ENCODE measurements around the gene FIGLA.
"Not testable (repeated sequence)": the region's sequence is repeated elsewhere in the genome, so short reads cannot be mapped to it uniquely, and the experiment has no call there.

The FIGLA gene

DNA sequence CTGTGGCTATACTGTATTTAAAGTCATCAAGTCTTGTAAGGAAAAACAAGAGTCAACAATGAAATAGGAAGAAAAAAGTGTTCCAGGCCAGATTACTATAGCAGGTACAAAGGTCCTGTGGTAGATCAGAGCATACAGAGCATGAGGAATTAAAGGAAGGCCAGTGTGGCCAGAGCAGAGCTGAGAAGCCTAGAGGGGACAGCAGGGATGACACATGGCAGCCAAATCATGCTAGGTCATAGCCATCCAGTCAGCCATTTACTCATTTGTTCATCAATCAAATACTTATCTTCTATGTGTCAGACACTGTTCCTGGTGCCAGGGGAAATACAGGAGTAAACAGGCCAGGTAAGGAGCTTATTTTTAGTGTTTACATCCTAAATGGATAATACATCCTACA lies 46.8 kb downstream of the FIGLA start:
- no peak for DNase-seq

DNA sequence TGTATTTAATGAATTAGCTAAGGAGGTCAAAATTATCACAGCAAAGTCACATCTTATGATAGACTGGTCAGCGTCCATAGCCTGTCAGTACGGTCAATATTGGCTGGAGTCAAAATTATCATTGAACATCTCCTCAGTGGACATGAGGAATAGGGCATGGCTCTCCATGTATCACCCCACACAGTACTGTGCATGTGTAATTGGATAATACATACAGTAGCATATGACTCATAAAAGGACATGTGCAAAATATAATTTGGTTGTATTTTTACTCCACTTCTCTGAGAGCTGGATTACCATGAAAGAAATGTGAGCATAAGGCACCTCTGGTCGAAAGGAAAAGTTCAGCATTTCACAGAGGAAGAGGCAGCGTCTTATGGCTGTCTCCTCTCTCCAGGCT lies 47.4 kb downstream of the FIGLA start:
- no peak for DNase-seq

GRCh38 chr2:70739492-70739891 lies 51.0 kb downstream of the FIGLA start:
- DNase-seq = not testable (repeated sequence)

- DNase-seq = no peak
Measured at GRCh38 chr2:70738159-70738558, 52.3 kb downstream of the FIGLA start.

- DNase-seq = no peak
Measured at GRCh38 chr2:70735071-70735470, 55.4 kb downstream of the FIGLA start.

DNA sequence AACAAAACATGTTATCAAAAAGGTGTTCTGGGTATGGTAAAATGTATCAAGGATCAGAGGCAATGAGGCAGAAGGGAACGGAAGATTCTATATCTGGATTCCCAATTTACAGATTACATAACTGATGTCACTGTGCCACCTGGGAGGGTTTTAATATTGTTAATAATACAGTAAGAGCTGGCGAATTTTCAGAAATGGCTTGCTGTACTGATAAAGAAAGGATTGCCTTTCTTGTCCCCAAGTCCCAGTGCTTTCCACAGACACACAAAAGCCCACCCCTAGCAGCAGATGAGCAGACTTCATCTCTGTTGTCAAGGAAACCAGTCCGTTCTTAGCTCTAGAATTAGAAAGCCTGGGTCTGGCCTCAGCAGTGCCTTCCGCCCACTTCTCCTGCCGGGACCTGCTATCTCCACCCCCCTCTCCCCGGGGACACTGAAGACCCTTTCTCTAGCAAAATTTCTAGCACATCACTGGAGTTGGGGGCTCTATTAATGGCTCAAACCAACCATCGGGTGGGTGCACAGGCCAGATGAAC lies 56.7 kb downstream of the FIGLA start:
- no peak for DNase-seq

DNA sequence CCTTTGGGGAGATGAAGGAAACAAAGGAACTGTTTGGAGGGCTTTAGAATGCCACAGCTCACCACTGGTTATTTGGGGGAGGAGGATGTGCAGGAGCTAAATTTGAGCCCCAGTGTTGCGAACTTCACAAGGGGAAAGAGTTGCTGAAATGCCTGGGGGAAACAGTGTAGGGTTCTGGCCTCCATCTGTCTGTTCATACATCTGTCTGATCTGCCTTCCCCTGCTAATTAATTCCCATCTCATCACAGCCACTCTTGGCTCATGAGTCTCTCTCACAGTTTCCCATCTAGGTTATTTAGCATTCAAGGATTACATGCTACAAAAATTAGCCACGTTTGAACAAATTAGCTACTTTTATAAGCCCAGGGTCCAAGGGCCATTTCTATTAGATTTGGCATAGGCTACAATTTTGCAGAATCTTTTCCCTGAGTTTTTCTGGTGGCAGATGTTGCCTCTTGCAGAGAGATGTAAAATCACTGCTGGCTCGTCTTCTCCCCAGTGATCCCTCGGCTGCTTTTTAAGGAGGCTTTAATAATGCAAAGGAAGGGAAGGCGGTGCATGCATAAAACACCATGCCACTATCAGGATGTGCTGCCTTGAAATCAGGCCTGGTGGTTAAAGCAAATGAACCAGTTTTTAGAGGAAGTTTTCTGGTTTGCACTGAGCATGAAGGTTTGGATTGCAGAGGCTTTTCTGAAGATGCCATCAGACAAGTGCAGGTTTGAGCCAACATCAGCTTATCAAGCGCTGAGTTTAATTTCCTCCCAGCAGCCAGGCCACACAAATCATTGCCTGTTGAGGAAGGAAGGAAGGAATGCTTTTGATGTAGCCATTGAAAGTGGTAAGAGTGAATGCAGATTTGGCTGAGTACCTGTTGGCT lies 57.4 kb downstream of the FIGLA start:
- DNase-seq = no peak

- no peak for DNase-seq
Measured at GRCh38 chr2:70730730-70731129, 59.7 kb downstream of the FIGLA start.

- no peak for DNase-seq
Measured at GRCh38 chr2:70729647-70730046, 60.8 kb downstream of the FIGLA start.

- no peak for DNase-seq
Measured at GRCh38 chr2:70728128-70728527, 62.3 kb downstream of the FIGLA start.
